A673 (cell line): Measurements from ENCODE around the gene EXOC4. TPM values are rescaled to one million over a fixed set of nuclear protein-coding genes. Genes with fewer than 3 reads are reported as not detected.

Experiments
- BruUV-seq: library from RNA; stranded (reverse); fragments of 400-500 nt; replicated peaks from 2 replicates; lab custom pipeline; 2021; lab: Mats Ljungman, UMichigan
- CTCF ChIA-PET: fragments of 300-600 bp; sonication (Branson Sonifier 250); formaldehyde crosslinking; loops from one replicate; lab custom pipeline; 2022; ENCODE audit warnings: antibody characterized with exemption; lab: Charles Lee
- POLR2A ChIA-PET: fragments of 300-600 bp; sonication (Branson Sonifier 250); formaldehyde crosslinking; loops from one replicate; lab custom pipeline; 2022; ENCODE audit warnings: antibody characterized with exemption; ENCODE audit not compliant: low non-redundant PET; lab: Charles Lee
- DNase-seq: peaks from one replicate; pipeline ENCODE4 v3.0.0-alpha.2; 2015; ENCODE audit warnings: low spot score
- H3K27ac ChIP-seq: fragments of 200-600 bp; sonication (generic); 2 replicates; pipeline ENCODE4 v1.5.1; 2016; ENCODE audit warnings: mixed run types, low read depth, mild to moderate bottlenecking, mixed read lengths, antibody characterized with exemption, low read length; ENCODE audit not compliant: poor library complexity, severe bottlenecking
- H3K27me3 ChIP-seq: fragments of 200-600 bp; sonication (generic); replicated peaks from 2 replicates; pipeline ENCODE4 v1.6.1; 2017; ENCODE audit warnings: mixed run types, low read depth, mild to moderate bottlenecking, mixed read lengths, antibody characterized with exemption, low read length; ENCODE audit not compliant: insufficient read depth, poor library complexity
- H3K36me3 ChIP-seq: fragments of 200-600 bp; sonication (generic); 2 replicates; pipeline ENCODE4 v1.6.1; 2016; ENCODE audit warnings: mixed run types, mild to moderate bottlenecking, mixed read lengths, antibody characterized with exemption, low read length; ENCODE audit not compliant: insufficient read depth, poor library complexity, severe bottlenecking
- H3K4me1 ChIP-seq: fragments of 200-600 bp; sonication (generic); 2 replicates; pipeline ENCODE4 v1.6.1; 2017; ENCODE audit warnings: mixed run types, mild to moderate bottlenecking, mixed read lengths, antibody characterized with exemption, low read length; ENCODE audit not compliant: insufficient read depth, poor library complexity, severe bottlenecking
- H3K4me3 ChIP-seq: fragments of 200-600 bp; sonication (generic); 2 replicates; pipeline ENCODE4 v1.5.1; 2016; ENCODE audit warnings: low read depth, mixed run types, mild to moderate bottlenecking, mixed read lengths, low read length; ENCODE audit not compliant: poor library complexity, severe bottlenecking
- H3K9me3 ChIP-seq: fragments of 200-600 bp; sonication (generic); 2 replicates; pipeline ENCODE4 v1.6.1; 2016; ENCODE audit warnings: mixed run types, low read depth, mild to moderate bottlenecking, mixed read lengths, antibody characterized with exemption, low read length; ENCODE audit not compliant: poor library complexity, severe bottlenecking
- CTCF ChIP-seq: fragments of 300-800, 200-600 bp; sonication (generic); conservative IDR thresholded peaks from 2 replicates; pipeline ENCODE4 v1.5.1; 2017; ENCODE audit warnings: low read depth, mild to moderate bottlenecking, antibody characterized with exemption, low read length, moderate library complexity, mixed read lengths
- EZH2 ChIP-seq: fragments of 200-600 bp; sonication (generic); IDR thresholded peaks from 2 replicates; pipeline ENCODE4 v1.6.1; 2017; ENCODE audit warnings: borderline replicate concordance, low read depth, mild to moderate bottlenecking, mixed read lengths, antibody characterized with exemption, low read length; ENCODE audit not compliant: poor library complexity, severe bottlenecking
- intact Hi-C: fragments of 100-400 bp; cut with micrococcal nuclease; formaldehyde crosslinking; loops from one replicate; pipeline ENCODE4 v1.10.0; 2022; ENCODE audit not compliant: unreplicated experiment
- total RNA-seq: library from RNA; stranded (reverse); gene quantifications from 2 replicates; pipeline ENCODE4 v1.2.3, GENCODE V29; 2021

EXOC4 gene
- total RNA-seq, 1 experiment from 2014 or later = 66.1 TPM

- TF ChIP-seq CTCF (no peak), EZH2 (no peak)
- Histone ChIP-seq H3K4me3 (no peak overlapping the region), H3K27me3 (no peaks in the 10 kb centered on the region), H3K9me3 (no peaks in the 10 kb centered on the region), H3K36me3 (no peaks in the 10 kb centered on the region), H3K27ac (no peak overlapping the region), H3K4me1 (no peaks in the 10 kb centered on the region)
- BruUV-seq = no TSS peak
- no peak for DNase-seq
- intact Hi-C loops = no loop called here
- ChIA-PET POLR2A (no interaction called here), CTCF (no interaction called here)
These were observed 366.6 kb downstream of the EXOC4 start for GRCh38 chr7:133619491-133619890.

GRCh38 chr7:133623721-133624120 is 370.8 kb downstream of the EXOC4 start:
- intact Hi-C loops = loop anchor here (10.0 kb wide), 1 partner anchor 59 kb away; no protein-coding TSS in a partner anchor
- BruUV-seq = no TSS peak
- no peaks in the 10 kb centered on the region for H3K9me3 ChIP-seq
- ChIA-PET CTCF (no interaction called here), POLR2A (no interaction called here)
- no peaks in the 10 kb centered on the region for H3K36me3 ChIP-seq
- no peaks in the 10 kb centered on the region for H3K4me1 ChIP-seq
- DNase-seq = no peak
- no peaks in the 10 kb centered on the region for H3K27me3 ChIP-seq
- no peak overlapping the region for H3K4me3 ChIP-seq
- H3K27ac ChIP-seq = no peak overlapping the region
- TF ChIP-seq EZH2 = no peak
- no peak for TF ChIP-seq CTCF

DNA sequence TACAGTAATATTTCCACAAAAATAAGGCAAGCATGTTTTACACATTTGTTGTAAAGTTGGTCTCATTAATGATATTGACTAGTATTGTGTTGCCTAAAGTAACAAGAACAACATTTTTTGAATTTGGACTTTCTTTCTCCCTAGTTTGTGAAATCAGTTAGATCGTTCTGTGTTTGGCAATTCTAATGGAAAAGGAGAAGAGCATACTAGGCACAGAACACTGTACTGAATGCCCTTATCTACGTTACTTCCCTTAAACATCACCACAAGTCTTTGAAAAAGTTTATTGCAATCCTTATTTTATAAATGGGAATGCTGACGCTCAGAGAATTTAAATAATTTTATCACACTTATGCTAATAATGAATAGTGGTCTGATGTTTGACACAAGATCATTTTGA is 372.2 kb downstream of the EXOC4 start:
- intact Hi-C loops = loop anchor here (10.0 kb wide), 1 partner anchor 60 kb away; no protein-coding TSS in a partner anchor
- H3K4me1 ChIP-seq = no peaks in the 10 kb centered on the region
- BruUV-seq = no TSS peak
- H3K4me3 ChIP-seq = no peak overlapping the region
- CTCF ChIA-PET = no interaction called here
- H3K9me3 ChIP-seq = no peaks in the 10 kb centered on the region
- no peak for DNase-seq
- POLR2A ChIA-PET = no interaction called here
- no peaks in the 10 kb centered on the region for H3K27me3 ChIP-seq
- H3K27ac ChIP-seq = no peak overlapping the region
- no peaks in the 10 kb centered on the region for H3K36me3 ChIP-seq
- no peak for TF ChIP-seq CTCF
- no peak for TF ChIP-seq EZH2
